NCI-H1930 (cell line): ENCODE measurements around the gene RNF31.
"Not testable (repeated sequence)": the region's sequence is repeated elsewhere in the genome, so short reads cannot be mapped to it uniquely, and the experiment has no call there.

Experiments used
- DNase-seq, 2 experiments: peaks; one replicate each; lab custom pipeline; 2025; lab: John Stamatoyannopoulos, UW

The RNF31 gene

DNA sequence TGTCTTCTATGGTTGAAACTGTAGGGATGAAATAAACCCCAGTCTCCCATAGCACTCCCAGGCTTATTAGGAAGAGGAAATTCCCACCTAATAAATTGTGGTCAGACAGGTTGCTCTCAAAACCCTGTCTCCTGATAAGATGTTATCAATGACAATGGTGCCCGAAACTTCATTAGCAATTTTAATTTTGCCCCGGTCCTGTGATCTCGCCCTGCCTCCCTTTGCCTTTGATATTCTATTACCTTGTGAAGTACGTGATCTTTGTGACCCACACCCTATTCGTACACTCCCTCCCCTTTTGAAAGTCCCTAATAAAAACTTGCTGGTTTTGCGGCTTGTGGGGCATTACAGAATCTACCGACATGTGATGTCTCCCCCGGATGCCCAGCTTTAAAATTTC, 55.2 kb downstream of the RNF31 start:
- DNase-seq = not testable (repeated sequence)

- DNase-seq = not testable (repeated sequence)
Observed at GRCh38 chr14:24203249-24203886, 56.1 kb downstream of the RNF31 start.

DNA sequence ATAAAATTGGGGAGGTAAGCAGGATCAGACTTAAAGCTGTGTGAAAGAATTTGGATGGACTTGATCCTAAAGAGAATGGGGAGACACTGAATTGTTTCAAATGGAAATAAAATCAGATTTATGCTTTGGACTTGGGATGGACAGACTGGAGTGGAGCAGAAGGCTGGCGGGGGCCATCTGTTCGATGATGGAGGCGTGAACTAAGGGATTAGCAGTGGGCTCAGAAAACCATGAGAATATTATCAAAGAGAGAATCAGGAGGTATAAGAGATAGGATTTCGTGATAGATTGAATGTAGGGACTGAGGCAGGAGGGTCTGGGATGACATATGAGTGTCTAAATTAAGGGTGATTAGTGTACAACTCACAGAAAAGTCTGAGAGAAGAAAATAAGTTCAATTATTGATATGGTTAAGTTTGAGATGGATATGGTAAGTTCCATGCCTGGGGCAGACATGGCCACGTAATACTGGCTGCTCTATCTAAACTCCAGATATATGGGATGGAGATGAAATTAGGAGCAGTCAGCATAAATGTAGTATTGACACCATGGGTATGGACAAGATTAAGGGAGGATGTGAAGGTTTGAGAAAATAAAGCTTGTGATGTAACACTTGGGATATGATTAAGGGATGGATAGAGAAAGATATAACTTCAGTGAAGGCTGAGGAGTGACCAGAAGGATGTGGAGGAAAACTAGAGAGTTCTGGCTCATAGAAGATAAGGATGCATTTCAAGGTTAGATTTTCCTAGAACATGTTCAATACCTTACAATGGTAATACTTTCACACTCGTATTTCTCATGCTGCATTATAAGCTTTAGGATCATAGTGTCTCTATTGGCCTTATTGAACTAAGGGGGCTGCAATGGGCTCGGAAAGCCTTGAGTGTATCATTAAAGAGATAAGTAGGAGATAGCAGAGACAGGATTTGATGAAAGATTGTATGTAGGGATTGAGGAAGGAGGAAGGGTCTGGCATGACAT, 57.2 kb downstream of the RNF31 start:
- no peak for DNase-seq

DNA sequence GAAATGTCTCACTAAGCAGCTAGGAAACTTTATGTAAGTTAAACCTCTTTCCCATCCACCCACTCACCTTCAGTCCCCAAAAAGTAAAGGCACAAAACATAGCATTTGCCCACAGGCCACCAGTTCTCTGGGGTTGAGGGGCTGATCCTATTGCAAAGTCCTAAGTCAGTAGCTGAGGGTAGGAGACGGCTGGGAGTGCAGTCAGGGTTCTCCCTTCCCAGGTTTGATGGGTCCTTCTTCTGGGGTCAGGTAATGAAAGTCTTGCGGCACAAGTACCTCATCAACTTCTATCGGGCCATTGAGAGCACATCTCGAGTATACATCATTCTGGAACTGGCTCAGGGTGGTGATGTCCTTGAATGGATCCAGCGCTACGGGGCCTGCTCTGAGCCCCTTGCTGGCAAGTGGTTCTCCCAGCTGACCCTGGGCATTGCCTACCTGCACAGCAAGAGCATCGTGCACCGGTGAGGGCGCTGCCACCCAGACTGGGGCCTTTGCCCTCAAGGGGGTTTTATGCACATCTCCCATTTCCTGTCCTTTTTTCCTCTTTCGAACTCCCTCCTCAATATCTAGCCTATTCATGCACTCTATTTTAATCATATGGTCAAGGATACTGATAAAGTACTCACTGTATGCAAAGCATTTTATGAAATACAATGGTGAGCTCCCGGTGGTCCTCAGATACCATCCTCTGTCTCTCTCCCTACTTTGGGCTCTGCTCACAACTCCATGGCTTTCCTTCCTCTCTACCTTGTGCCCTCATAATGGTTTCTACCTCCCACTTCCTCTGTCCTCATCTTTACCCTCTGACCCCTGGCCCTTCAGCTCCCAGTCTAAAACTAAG, 59.2 kb downstream of the RNF31 start:
- DNase-seq = no peak

DNA sequence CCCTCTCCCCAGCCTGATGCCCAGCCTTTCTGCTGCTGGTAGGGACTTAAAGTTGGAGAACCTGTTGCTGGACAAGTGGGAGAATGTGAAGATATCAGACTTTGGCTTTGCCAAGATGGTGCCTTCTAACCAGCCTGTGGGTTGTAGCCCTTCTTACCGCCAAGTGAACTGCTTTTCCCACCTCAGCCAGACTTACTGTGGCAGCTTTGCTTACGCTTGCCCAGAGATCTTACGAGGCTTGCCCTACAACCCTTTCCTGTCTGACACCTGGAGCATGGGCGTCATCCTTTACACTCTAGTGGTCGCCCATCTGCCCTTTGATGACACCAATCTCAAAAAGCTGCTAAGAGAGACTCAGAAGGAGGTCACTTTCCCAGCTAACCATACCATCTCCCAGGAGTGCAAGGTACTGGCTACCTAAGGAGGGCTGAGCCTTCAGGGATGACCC, 59.8 kb downstream of the RNF31 start:
- DNase-seq = no peak

- DNase-seq = no peak
Observed at GRCh38 chr14:24207625-24208024, 60.3 kb downstream of the RNF31 start.
